HG02973 (cell line): ENCODE measurements around the gene METTL16.

ENCODE experiments used
- ATAC-seq: cut with Tn5 transposase; IDR thresholded peaks from one replicate; pipeline ENCODE4 v1.9.1; 2021; ENCODE audit warnings: moderate library complexity; ENCODE audit not compliant: unreplicated experiment

METTL16 gene

GRCh38 chr17:2385240-2386210 is 126.2 kb downstream of the METTL16 start:
- no peak for ATAC-seq

- ATAC-seq, result no peak
Measured at GRCh38 chr17:2384439-2385127, 127.1 kb downstream of the METTL16 start.

- ATAC-seq, result no peak
Measured at GRCh38 chr17:2383628-2384167, 128.0 kb downstream of the METTL16 start.

- no peak for ATAC-seq
Measured at GRCh38 chr17:2380950-2381649, 130.6 kb downstream of the METTL16 start.

- ATAC-seq, result no peak
Measured at GRCh38 chr17:2380226-2380922, 131.3 kb downstream of the METTL16 start.

- no peak for ATAC-seq
Measured at GRCh38 chr17:2379489-2380225, 132.0 kb downstream of the METTL16 start.

GRCh38 chr17:2378905-2379304 is 132.8 kb downstream of the METTL16 start:
- ATAC-seq, result no peak

GRCh38 chr17:2377659-2378058 is 134.0 kb downstream of the METTL16 start:
- no peak for ATAC-seq

GRCh38 chr17:2376107-2376506 is 135.6 kb downstream of the METTL16 start:
- no peak for ATAC-seq

GRCh38 chr17:2375406-2375805 is 136.3 kb downstream of the METTL16 start:
- no peak for ATAC-seq

GRCh38 chr17:2374549-2375285 is 137.0 kb downstream of the METTL16 start:
- ATAC-seq, result no peak

- no peak for ATAC-seq
Measured at GRCh38 chr17:2373179-2373578, 138.5 kb downstream of the METTL16 start.

- ATAC-seq, result no peak
Measured at GRCh38 chr17:2372681-2373080, 139.0 kb downstream of the METTL16 start.

GRCh38 chr17:2372180-2372579 is 139.5 kb downstream of the METTL16 start:
- ATAC-seq, result no peak

GRCh38 chr17:2371183-2372130 is 140.2 kb downstream of the METTL16 start:
- no peak for ATAC-seq

- ATAC-seq, result no peak
Measured at GRCh38 chr17:2370211-2370589, 141.5 kb downstream of the METTL16 start.

- ATAC-seq, result no peak
Measured at GRCh38 chr17:2369551-2370210, 142.0 kb downstream of the METTL16 start.

GRCh38 chr17:2369039-2369438 is 142.6 kb downstream of the METTL16 start:
- no peak for ATAC-seq
